ENCODE results near the gene CNOT11. TPM values are rescaled to one million over a fixed set of nuclear protein-coding genes. Genes with fewer than 3 reads are reported as not detected.

The CNOT11 gene
- total RNA-seq, 1 experiment from 2014 or later: 110 TPM

DNA sequence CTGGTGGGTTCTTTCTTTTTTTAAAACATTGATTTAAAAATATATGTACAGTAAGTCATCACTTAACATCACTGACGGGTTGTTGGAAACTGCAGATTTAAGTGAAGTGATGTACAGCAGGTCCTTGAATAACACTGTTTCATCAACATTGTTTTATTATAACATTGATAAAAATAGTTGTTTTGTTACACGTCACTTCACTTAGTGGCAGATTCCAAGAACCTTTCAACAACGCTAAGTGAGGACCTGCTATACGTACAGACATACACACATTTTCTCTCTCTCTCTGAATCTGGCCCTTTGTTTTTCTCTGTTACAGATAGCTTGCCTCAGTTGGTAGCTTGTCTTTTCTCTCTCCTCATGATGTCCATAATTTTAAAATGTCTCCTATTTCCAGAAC, 9.5 kb downstream of the CNOT11 start:
- H3K27me3 ChIP-seq (replicated peaks; ENCODE audit: control insufficient read depth, insufficient read depth, low read length): no peaks in the 10 kb centered on the region
- peaks cover 19% of the 10 kb centered on the region for H3K4me1 Mint-ChIP-seq (ENCODE audit: low read depth, unreplicated experiment)

DNA sequence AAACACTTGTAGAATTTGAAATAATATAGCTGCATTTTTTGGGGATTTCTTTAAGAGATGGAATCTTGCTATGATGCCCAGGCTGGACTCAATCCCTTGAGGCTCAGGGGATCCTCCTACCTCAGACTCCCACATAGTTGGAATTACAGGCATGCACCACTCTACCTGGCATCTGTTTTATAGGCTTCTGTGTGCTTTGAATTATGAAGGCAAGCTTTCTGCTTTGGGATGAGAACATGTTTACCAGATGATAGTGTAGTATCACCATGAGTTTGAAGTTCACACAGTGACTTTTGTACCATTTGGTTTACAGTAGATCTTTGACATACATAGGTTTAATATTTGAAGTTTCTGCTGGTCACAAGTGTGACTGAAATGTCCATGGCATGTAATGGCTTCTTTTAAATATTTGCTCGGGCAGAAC, 10.7 kb downstream of the CNOT11 start:
- Histone ChIP-seq H3K27me3 (replicated peaks; ENCODE audit: control insufficient read depth, insufficient read depth, low read length) (no peaks in the 10 kb centered on the region), H3K4me3 (ENCODE audit: low read depth, low read length) (no peak overlapping the region), H3K4me1 (peaks cover 36% of the 10 kb centered on the region), H3K36me3 (ENCODE audit: control insufficient read depth, insufficient read depth, low read length) (peaks cover 7% of the 10 kb centered on the region), H3K9me3 (no peaks in the 10 kb centered on the region)
- intact Hi-C loops (cut with micrococcal nuclease; ENCODE audit: unreplicated experiment): no loop called here
- Mint-ChIP-seq H3K9me3 (ENCODE audit: unreplicated experiment) (no peaks in the 10 kb centered on the region), H3K36me3 (ENCODE audit: insufficient read depth, unreplicated experiment) (peaks cover 84% of the 10 kb centered on the region), H3K4me3 (ENCODE audit: unreplicated experiment) (no peak overlapping the region), H3K27ac (ENCODE audit: unreplicated experiment) (no peak overlapping the region), H3K27me3 (ENCODE audit: insufficient read depth, unreplicated experiment) (no peaks in the 10 kb centered on the region), H3K4me1 (ENCODE audit: low read depth, unreplicated experiment) (peaks cover 31% of the 10 kb centered on the region)
- no peak for DNase-seq
- TF ChIP-seq, protein P1, sequence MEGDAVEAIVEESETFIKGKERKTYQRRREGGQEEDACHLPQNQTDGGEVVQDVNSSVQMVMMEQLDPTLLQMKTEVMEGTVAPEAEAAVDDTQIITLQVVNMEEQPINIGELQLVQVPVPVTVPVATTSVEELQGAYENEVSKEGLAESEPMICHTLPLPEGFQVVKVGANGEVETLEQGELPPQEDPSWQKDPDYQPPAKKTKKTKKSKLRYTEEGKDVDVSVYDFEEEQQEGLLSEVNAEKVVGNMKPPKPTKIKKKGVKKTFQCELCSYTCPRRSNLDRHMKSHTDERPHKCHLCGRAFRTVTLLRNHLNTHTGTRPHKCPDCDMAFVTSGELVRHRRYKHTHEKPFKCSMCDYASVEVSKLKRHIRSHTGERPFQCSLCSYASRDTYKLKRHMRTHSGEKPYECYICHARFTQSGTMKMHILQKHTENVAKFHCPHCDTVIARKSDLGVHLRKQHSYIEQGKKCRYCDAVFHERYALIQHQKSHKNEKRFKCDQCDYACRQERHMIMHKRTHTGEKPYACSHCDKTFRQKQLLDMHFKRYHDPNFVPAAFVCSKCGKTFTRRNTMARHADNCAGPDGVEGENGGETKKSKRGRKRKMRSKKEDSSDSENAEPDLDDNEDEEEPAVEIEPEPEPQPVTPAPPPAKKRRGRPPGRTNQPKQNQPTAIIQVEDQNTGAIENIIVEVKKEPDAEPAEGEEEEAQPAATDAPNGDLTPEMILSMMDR (IDR thresholded peaks at IDR 0.05; ENCODE audit: insufficient read depth in 1 of 2, low read depth in 1 of 2, low read length in 1 of 2, severe bottlenecking in 1 of 2, unreplicated experiment in 1 of 2): no peak
- POLR2A ChIA-PET: no interaction called here
- CTCF ChIA-PET: no interaction called here
- no TSS peak for BruUV-seq (replicated peaks)

More for the DNA sequence above, 9.5 kb downstream of the CNOT11 start:
- TF ChIP-seq, protein P1 (IDR thresholded peaks at IDR 0.05; ENCODE audit: insufficient read depth in 1 of 2, low read depth in 1 of 2, low read length in 1 of 2, severe bottlenecking in 1 of 2, unreplicated experiment in 1 of 2): no peak
- DNase-seq: no peak
- no peak overlapping the region for H3K27ac Mint-ChIP-seq (ENCODE audit: unreplicated experiment)
- peaks cover 7% of the 10 kb centered on the region for H3K36me3 ChIP-seq (ENCODE audit: control insufficient read depth, insufficient read depth, low read length)
- H3K9me3 Mint-ChIP-seq (ENCODE audit: unreplicated experiment): no peaks in the 10 kb centered on the region
- no TSS peak for BruUV-seq (replicated peaks)
- H3K36me3 Mint-ChIP-seq (ENCODE audit: insufficient read depth, unreplicated experiment): peaks cover 83% of the 10 kb centered on the region
- ChIA-PET CTCF (interaction anchor here (0.5 kb wide), 1 partner anchor 143 kb away, joined by 3 read pairs; no protein-coding TSS in a partner anchor), POLR2A (no interaction called here)
- H3K27me3 Mint-ChIP-seq (ENCODE audit: insufficient read depth, unreplicated experiment): no peaks in the 10 kb centered on the region
- no peaks in the 10 kb centered on the region for H3K9me3 ChIP-seq
- no peak overlapping the region for H3K4me3 ChIP-seq (ENCODE audit: low read depth, low read length)
- peaks cover 23% of the 10 kb centered on the region for H3K4me1 ChIP-seq
- intact Hi-C loops (cut with micrococcal nuclease; ENCODE audit: unreplicated experiment): no loop called here
- H3K4me3 Mint-ChIP-seq (ENCODE audit: unreplicated experiment): no peak overlapping the region

DNA sequence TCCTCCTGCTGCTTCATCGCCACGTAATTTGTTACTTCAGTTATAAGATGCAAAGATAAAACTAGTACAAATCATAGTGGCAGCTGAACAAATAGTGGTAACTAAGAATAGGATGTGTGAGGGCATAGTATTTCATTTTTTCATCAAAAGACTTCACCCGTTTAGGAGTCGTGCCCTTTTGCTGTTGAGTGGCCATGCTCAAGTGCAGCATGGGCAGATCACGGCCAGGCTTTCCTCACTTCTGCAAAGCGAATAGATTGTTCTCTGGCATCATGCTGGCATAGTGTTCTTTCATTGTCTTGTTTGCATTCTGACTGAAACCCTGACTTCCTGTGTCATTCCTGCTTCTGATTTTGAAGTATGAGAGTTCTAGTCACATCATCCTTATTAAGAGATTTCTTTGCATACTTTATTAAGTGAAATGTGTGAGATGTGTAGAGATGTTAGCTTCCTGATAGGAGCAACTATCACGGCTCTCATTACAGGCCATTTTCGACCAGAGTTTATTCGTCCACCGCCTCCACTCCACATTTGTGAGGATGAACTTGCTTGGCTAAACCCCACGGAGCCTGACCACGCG, 11.8 kb downstream of the CNOT11 start:
- TF ChIP-seq, protein P1 (IDR thresholded peaks at IDR 0.05; ENCODE audit: insufficient read depth in 1 of 2, low read depth in 1 of 2, low read length in 1 of 2, severe bottlenecking in 1 of 2, unreplicated experiment in 1 of 2): no peak
- CTCF ChIA-PET: no interaction called here
- Mint-ChIP-seq H3K4me1 (ENCODE audit: low read depth, unreplicated experiment) (peaks cover 33% of the 10 kb centered on the region), H3K9me3 (ENCODE audit: unreplicated experiment) (no peaks in the 10 kb centered on the region), H3K27me3 (ENCODE audit: insufficient read depth, unreplicated experiment) (no peaks in the 10 kb centered on the region), H3K27ac (ENCODE audit: unreplicated experiment) (no peak overlapping the region), H3K36me3 (ENCODE audit: insufficient read depth, unreplicated experiment) (peaks cover 84% of the 10 kb centered on the region), H3K4me3 (ENCODE audit: unreplicated experiment) (no peak overlapping the region)
- intact Hi-C loops (cut with micrococcal nuclease; ENCODE audit: unreplicated experiment): no loop called here
- no peak overlapping the region for H3K4me3 ChIP-seq (ENCODE audit: low read depth, low read length)
- DNase-seq: no peak
- no peaks in the 10 kb centered on the region for H3K27me3 ChIP-seq (replicated peaks; ENCODE audit: control insufficient read depth, insufficient read depth, low read length)
- peaks cover 3% of the 10 kb centered on the region for H3K36me3 ChIP-seq (ENCODE audit: control insufficient read depth, insufficient read depth, low read length)
- POLR2A ChIA-PET: no interaction called here
- BruUV-seq (replicated peaks): no TSS peak
- H3K9me3 ChIP-seq: no peaks in the 10 kb centered on the region
- H3K4me1 ChIP-seq: peaks cover 46% of the 10 kb centered on the region
